ENCODE data around the gene RFX6.

The RFX6 gene

DNA sequence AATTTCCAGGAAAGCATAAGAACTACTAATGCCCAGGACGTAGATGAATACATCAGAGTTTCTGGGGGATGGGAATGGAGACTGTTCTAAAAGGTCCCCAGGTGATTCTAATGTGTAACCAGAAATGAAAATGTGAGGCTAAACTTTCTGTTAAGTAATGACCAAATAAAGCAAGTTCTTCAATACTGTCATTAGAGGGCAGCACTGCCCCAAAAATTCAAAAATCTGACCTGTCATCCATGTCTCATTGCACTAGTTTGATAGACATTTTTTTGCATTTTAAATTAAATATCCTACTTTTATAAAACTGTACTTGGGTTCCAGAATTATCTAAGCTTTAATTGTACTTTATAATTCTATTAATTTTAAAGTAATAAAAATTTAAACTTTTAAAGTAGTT lies 94.9 kb downstream of the RFX6 start:
- DNase-seq, result peak; percentile 36

DNA sequence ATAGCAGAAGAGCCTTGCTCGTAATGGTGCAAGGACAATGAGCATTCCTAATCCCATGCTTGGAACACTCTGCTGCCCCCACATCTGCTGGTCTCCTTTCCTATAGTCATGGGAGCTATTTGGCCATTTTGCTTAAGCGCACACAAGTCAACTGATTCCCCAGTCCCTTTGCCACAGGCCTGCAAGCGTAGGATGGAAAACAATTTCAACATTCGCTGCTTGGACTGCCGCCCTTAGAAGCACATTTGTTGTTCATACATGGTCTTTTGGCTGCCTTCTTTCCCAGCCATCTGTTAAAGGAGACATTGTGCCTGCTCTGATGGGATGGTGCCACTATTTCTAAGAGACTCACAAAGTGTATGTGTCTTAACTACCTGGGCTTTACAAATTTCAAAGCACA lies 96.9 kb downstream of the RFX6 start:
- no peak for DNase-seq

DNA sequence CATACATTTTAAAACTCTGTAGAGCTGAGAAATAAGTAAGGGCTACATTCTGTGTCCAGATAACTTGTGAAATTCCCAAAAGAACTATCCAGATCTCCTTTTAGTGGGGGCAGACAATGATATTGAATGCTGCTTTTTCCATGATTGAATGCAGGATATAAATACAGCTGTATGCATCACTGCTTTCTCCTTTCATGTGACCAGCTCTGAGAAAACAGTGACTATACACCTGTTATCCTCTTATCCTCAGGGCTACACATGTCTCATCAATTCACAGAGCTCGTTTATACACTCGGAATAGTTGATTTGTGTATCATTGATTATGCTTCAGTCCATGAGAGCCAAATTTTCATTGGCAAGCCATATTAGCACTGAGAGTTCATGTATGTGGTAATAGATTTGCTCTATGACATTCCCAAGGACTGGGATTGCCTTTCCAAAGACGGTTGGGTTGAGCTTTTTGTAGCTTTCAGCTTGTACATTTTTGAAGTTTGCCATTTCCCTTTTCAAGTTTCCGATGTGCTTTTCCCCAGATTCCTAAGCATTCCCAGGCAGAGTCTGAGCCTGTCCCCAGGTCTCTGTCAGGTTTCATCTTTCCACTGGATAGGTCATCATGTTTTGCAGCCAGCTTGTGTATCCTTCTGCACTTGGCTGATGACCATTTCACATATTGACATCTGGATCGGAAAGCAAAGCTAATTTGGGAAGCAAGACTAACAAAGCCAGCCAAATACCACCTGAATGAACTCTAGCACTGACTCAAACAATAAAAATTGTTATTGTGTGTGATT lies 97.7 kb downstream of the RFX6 start:
- no peak for DNase-seq

DNA sequence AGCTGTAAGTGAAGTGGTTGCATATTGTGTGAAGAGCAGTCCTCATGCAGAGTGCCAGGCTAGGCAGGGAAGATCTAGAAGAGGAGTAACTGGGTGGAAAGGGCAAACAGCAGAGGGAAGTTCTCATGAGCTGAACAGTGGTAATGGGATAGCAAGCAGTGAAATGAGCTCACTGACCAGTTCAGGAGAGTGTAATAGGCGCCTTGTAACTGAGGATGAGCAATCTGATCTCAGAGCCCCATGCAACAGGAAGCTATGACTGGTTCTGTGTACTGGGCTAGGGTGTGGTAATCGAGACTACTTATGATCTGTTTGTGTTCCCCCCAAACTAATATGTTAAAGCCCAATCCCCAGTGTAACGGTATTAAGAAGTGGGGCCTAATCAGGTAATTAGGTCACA lies 98.6 kb downstream of the RFX6 start:
- no peak for DNase-seq

DNA sequence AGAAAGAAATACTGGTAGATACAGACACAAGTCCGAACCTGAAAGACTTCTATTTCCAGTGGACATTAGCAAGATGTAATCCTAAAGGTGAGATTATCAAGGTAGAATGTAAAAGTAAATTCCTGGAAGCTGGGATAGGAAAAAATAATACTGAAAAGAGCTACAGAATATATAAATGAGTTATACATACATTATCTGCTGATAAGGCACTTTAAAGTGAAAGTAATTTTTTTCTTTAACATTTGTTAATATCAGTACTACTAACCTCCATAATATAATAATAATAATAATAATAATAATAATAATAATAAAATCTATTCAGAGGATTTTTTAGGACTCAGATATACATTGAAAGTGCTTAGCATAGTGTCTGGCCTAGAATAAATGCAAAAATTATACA lies 102.5 kb downstream of the RFX6 start:
- DNase-seq, result no peak

All from fibroblast of upper back skin (primary cell).